ENCODE results near the gene FAM170B. TPM values are rescaled to one million over a fixed set of nuclear protein-coding genes. Genes with fewer than 3 reads are reported as not detected.

The FAM170B gene
- total RNA-seq, 4 donors from 2014 or later, result not detected

- Histone ChIP-seq H3K27ac (replicated peaks in 1 of 4) (peak overlapping the region; percentile 13 to 57 (median 38)), H3K36me3 (no peaks in the 10 kb centered on the region), H3K4me1 (peaks cover 0 to 20% (median 15%) of the 10 kb centered on the region in 4 donors), H3K9me3 (no peaks in the 10 kb centered on the region), H3K4me3 (no peak overlapping the region), H3K27me3 (peaks cover 0 to 9% (median 0%) of the 10 kb centered on the region in 4 donors)
- TF ChIP-seq CTCF (IDR thresholded peaks at IDR 0.05), result no peak
- no peak for TF ChIP-seq POLR2A (IDR thresholded peaks at IDR 0.05; ENCODE audit: low read depth)
- no peak for TF ChIP-seq POLR2AphosphoS5 (IDR thresholded peaks at IDR 0.05)
- no peak for TF ChIP-seq EP300 (IDR thresholded peaks at IDR 0.05)
- WGBS, result 50% methylated on average over 6 of the region's 8 CpGs
- DNase-seq (ENCODE audit: extremely low spot score), result no peak
- intact Hi-C loops (cut with DNase I), result no loop called here
Measured at GRCh38 chr10:49139028-49139845, 5.4 kb upstream of the FAM170B start.

- no peak overlapping the region for H3K4me3 ChIP-seq
- 60% methylated on average over 7 of the region's 7 CpGs for WGBS
- no peaks in the 10 kb centered on the region for H3K9me3 ChIP-seq
- DNase-seq (ENCODE audit: extremely low spot score), result no peak
- peaks cover 0 to 16% (median 14%) of the 10 kb centered on the region in 4 donors for H3K4me1 ChIP-seq
- H3K27me3 ChIP-seq, result peaks cover 0 to 9% (median 0%) of the 10 kb centered on the region in 4 donors
- H3K36me3 ChIP-seq, result no peaks in the 10 kb centered on the region
- intact Hi-C loops (cut with DNase I), result no loop called here
- TF ChIP-seq POLR2AphosphoS5 (IDR thresholded peaks at IDR 0.05) (no peak), EP300 (IDR thresholded peaks at IDR 0.05) (no peak), POLR2A (IDR thresholded peaks at IDR 0.05; ENCODE audit: low read depth) (no peak), CTCF (IDR thresholded peaks at IDR 0.05) (no peak)
- H3K27ac ChIP-seq (replicated peaks in 1 of 4), result peak overlapping the region; percentile 13 to 46 (median 33)
Measured at GRCh38 chr10:49138361-49138891, 4.6 kb upstream of the FAM170B start.

DNA sequence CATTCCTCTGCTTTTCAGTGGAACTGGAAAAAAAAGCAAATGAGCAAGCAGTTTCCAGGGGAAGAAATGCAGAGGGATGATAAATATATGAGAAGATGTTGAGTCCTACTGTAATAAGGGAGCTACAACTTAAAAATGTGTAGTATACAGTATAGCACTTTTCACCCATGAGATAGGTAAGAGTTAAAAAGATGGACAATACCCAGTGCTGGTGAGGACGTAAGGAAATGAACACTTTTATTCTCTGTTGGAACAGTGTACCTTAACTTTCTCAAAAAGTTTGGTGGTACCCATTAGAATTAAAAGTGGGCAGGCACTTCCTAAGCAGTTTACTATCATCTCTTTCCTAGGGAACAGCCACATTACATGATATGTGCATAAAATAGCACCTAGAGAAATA is 2.7 kb upstream of the FAM170B start:
- Histone ChIP-seq H3K27ac (replicated peaks in 1 of 4) (no peak overlapping the region), H3K4me1 (peaks cover 0 to 16% (median 14%) of the 10 kb centered on the region in 4 donors), H3K36me3 (no peaks in the 10 kb centered on the region), H3K4me3 (no peak overlapping the region), H3K27me3 (peaks cover 0 to 9% (median 0%) of the 10 kb centered on the region in 4 donors), H3K9me3 (no peaks in the 10 kb centered on the region)
- no peak for DNase-seq (ENCODE audit: extremely low spot score)
- no peak for TF ChIP-seq EP300 (IDR thresholded peaks at IDR 0.05)
- no peak for TF ChIP-seq CTCF (IDR thresholded peaks at IDR 0.05)
- no peak for TF ChIP-seq POLR2AphosphoS5 (IDR thresholded peaks at IDR 0.05)
- no peak for TF ChIP-seq POLR2A (IDR thresholded peaks at IDR 0.05; ENCODE audit: low read depth)
- WGBS, result 50% methylated on average over 1 of the region's 1 CpG
- intact Hi-C loops (cut with DNase I), result no loop called here

DNA sequence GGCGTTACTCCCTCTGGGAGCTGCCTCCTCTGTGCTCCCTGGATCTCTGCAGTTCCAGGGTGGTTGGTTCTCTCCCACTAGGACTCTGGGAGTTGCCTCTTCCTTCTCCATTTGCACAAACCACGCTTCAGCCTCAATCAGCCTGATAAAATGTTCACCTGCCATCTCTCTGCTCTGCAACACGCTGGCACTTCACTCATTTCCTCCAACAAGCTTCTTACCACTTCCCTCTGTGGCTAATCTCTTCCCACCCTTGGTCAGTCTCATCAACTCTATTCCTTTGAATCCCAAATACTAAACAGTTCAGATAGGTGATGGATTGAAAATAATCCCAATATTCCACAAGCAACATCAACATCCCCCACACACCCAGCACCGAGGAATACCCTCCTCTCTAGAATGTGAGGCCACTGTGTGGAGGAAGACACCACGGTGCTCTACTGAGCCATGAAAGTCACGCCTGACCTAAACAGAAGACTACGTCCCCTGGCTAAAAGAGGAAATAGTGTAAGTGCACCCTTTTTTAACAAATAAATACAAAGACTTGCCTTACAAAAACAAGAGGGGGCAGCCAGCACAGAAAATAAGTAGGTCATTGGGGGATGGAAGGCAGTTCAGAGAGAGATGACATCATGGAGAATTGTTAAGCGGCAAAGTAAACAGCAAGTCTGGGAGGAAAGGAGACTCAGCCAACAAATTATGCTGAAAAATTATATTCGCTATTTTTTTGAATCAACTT is 1.9 kb upstream of the FAM170B start:
- Histone ChIP-seq H3K4me1 (peaks cover 0 to 16% (median 14%) of the 10 kb centered on the region in 4 donors), H3K4me3 (no peak overlapping the region), H3K27ac (replicated peaks in 1 of 4) (peak overlapping the region in 1 of 4 donors; percentile 7), H3K36me3 (no peaks in the 10 kb centered on the region), H3K27me3 (peaks cover 0 to 9% (median 0%) of the 10 kb centered on the region in 4 donors), H3K9me3 (no peaks in the 10 kb centered on the region)
- intact Hi-C loops (cut with DNase I), result no loop called here
- no peak for DNase-seq (ENCODE audit: extremely low spot score)
- TF ChIP-seq CTCF (IDR thresholded peaks at IDR 0.05) (no peak), POLR2A (IDR thresholded peaks at IDR 0.05; ENCODE audit: low read depth) (no peak), EP300 (IDR thresholded peaks at IDR 0.05) (no peak), POLR2AphosphoS5 (IDR thresholded peaks at IDR 0.05) (peak in 1 of 2 donors; percentile 13)
- 49% methylated on average over 9 of the region's 9 CpGs for WGBS

Data from esophagus muscularis mucosa (tissue), 4 donors.